Ovary (tissue), 3 donors: Measurements from ENCODE around the gene RAPGEF2.

Source experiments
- EP300 ChIP-seq: sonication (generic); formaldehyde crosslinking; IDR thresholded peaks from one replicate; pipeline ENCODE4 v1.6.1; 2017; ENCODE audit warnings: antibody characterized with exemption
- POLR2A ChIP-seq: fragments of 450-650 bp; IDR thresholded peaks from one replicate; pipeline ENCODE4 v1.6.1; 2017; ENCODE audit warnings: antibody characterized with exemption, mild to moderate bottlenecking, moderate library complexity
- TF ChIP-seq, protein P1 (sequence below), 3 donors: fragments of 450-650 bp in 2 of 3; fragments of 200-600 bp in 1 of 3; IDR thresholded peaks; one replicate each; pipeline versions ENCODE4 v1.5.1 to v1.8.0; 2016 to 2022; ENCODE audit warnings: antibody characterized with exemption in 3 of 3, mild to moderate bottlenecking in 1 of 3
- donor health status: DM: no; HTN: no; CAD: no.

DNA sequence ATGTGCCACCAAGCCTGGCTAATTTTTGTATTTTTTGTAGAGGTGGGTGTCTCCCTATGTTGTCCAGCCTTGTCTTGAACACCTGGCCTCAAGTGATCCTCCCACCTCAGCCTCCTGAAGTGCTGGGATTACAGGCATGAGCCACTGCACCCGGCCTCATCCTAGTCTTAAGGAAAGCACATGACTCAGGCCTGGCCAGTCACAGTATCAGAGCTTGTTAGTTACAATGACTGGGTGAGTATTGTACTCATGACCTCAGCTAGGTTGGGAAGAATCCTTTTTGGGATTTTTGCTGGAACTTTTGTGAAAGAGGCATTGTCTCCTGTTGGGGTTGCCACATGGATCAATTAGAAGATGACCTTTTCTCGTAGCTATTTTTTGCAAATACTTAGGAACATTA, 292.8 kb downstream of the RAPGEF2 start:
- TF ChIP-seq EP300 (no peak), POLR2A (no peak)
- TF ChIP-seq, protein P1, sequence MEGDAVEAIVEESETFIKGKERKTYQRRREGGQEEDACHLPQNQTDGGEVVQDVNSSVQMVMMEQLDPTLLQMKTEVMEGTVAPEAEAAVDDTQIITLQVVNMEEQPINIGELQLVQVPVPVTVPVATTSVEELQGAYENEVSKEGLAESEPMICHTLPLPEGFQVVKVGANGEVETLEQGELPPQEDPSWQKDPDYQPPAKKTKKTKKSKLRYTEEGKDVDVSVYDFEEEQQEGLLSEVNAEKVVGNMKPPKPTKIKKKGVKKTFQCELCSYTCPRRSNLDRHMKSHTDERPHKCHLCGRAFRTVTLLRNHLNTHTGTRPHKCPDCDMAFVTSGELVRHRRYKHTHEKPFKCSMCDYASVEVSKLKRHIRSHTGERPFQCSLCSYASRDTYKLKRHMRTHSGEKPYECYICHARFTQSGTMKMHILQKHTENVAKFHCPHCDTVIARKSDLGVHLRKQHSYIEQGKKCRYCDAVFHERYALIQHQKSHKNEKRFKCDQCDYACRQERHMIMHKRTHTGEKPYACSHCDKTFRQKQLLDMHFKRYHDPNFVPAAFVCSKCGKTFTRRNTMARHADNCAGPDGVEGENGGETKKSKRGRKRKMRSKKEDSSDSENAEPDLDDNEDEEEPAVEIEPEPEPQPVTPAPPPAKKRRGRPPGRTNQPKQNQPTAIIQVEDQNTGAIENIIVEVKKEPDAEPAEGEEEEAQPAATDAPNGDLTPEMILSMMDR (IDR thresholded peaks at IDR 0.05): no peak
